Measurements from ENCODE around the gene PTPN3.

GRCh38 chr9:109453210-109453842 lies 44.8 kb downstream of the PTPN3 start:
- TF ChIP-seq CTCF (IDR thresholded peaks at IDR 0.05) (no peak), EZH2 (IDR thresholded peaks at IDR 0.05) (no peak), EZH2phosphoT487 (IDR thresholded peaks at IDR 0.05) (no peak)
